Naive B cell (primary cell): ENCODE measurements around the gene CLNK. TPM values are rescaled to one million over a fixed set of nuclear protein-coding genes. Genes with fewer than 3 reads are reported as not detected.

Experiments
- ATAC-seq, 2 donors: fragments of 150-1000 bp; cut with Tn5 transposase; 2 replicates each; pipeline ENCODE4 v1.10.0; 2021; ENCODE audit warnings: low read depth in 2 of 2, mild to moderate bottlenecking in 2 of 2, moderate library complexity in 2 of 2
- DNase-seq: peaks from one replicate; pipeline ENCODE4 v3.0.0; 2022
- H3K27ac Mint-ChIP-seq, 6 donors: one replicate each; pipeline ENCODE4 v1.8.0; 2020 to 2022; ENCODE audit warnings: mild to moderate bottlenecking in 6 of 6, mixed read lengths in 6 of 6, moderate library complexity in 5 of 6, inconsistent platforms in 2 of 6
- H3K27me3 Mint-ChIP-seq, 3 donors: one replicate each; pipeline ENCODE4 v1.8.0; 2021 to 2022; ENCODE audit warnings: mixed read lengths in 3 of 3, mild to moderate bottlenecking in 1 of 3
- H3K36me3 Mint-ChIP-seq, 2 donors: one replicate each; pipeline ENCODE4 v1.8.0; 2020 to 2022; ENCODE audit warnings: mixed read lengths in 2 of 2, inconsistent platforms in 1 of 2, mild to moderate bottlenecking in 1 of 2
- H3K4me1 Mint-ChIP-seq, 3 donors: one replicate each; pipeline ENCODE4 v1.8.0; 2020 to 2022; ENCODE audit warnings: mixed read lengths in 3 of 3, inconsistent platforms in 1 of 3, mild to moderate bottlenecking in 1 of 3, moderate library complexity in 1 of 3
- H3K4me3 Mint-ChIP-seq, 8 donors: one replicate each; pipeline ENCODE4 v1.8.0; 2020 to 2022; ENCODE audit warnings: mild to moderate bottlenecking in 8 of 8, mixed read lengths in 8 of 8, moderate library complexity in 8 of 8, inconsistent platforms in 2 of 8
- H3K9me3 Mint-ChIP-seq, 7 donors: one replicate each; pipeline ENCODE4 v1.8.0; 2020 to 2022; ENCODE audit warnings: mixed read lengths in 7 of 7, mild to moderate bottlenecking in 5 of 7, inconsistent platforms in 2 of 7, moderate library complexity in 1 of 7
- polyA plus RNA-seq, 6 donors: library from polyadenylated mRNA; unstranded; fragments of 300-500 nt; fragmentation: Illumina TruSeq; gene quantifications; one replicate each; pipeline ENCODE4 v1.2.3, GENCODE V29; 2021; ENCODE audit warnings: low read depth in 6 of 6

Gene CLNK
- polyA plus RNA-seq, 6 donors from 2014 or later: 0.69 to 1.3 (median 1.2) TPM; not detected in 1

DNA sequence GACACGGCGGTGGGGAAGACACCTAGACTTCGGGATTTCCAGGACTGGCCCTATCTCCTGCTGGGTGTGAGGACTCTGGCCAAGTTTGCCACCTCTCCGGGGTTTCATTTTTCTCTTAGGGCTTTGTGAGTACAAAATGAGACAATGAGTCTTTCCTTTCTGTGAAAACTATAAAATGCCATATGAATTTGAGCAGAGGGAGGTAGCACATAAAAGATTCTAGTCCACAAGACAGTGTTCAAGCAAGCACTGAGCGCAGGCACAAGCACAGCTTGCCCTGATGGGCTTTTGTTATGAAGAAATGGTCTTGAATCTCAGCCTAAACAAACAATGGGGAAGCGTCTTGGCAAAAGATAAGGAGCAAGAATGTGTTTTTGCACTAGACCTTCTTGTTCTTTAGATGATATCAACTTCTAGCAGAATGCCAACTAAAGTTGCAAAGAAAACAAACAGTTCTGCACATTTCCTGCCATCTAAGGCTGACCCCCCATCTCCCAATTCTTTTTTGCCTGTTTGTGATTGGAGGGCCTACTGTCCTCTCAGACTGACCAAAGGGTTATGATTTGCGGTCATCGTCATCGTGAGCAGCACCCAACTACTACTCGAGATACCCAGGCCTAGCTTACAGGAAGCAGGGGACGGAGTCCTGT is 154.3 kb downstream of the CLNK start:
- no peak overlapping the region for H3K27ac Mint-ChIP-seq
- H3K36me3 Mint-ChIP-seq: peaks cover 0 to 8% of the 10 kb centered on the region in 2 donors
- H3K27me3 Mint-ChIP-seq: peaks cover 4 to 12% (median 8%) of the 10 kb centered on the region in 3 donors
- H3K4me1 Mint-ChIP-seq: peaks cover 0 to 5% (median 4%) of the 10 kb centered on the region in 3 donors
- no peak for ATAC-seq
- DNase-seq: no peak
- H3K4me3 Mint-ChIP-seq: no peak overlapping the region
- no peaks in the 10 kb centered on the region for H3K9me3 Mint-ChIP-seq

DNA sequence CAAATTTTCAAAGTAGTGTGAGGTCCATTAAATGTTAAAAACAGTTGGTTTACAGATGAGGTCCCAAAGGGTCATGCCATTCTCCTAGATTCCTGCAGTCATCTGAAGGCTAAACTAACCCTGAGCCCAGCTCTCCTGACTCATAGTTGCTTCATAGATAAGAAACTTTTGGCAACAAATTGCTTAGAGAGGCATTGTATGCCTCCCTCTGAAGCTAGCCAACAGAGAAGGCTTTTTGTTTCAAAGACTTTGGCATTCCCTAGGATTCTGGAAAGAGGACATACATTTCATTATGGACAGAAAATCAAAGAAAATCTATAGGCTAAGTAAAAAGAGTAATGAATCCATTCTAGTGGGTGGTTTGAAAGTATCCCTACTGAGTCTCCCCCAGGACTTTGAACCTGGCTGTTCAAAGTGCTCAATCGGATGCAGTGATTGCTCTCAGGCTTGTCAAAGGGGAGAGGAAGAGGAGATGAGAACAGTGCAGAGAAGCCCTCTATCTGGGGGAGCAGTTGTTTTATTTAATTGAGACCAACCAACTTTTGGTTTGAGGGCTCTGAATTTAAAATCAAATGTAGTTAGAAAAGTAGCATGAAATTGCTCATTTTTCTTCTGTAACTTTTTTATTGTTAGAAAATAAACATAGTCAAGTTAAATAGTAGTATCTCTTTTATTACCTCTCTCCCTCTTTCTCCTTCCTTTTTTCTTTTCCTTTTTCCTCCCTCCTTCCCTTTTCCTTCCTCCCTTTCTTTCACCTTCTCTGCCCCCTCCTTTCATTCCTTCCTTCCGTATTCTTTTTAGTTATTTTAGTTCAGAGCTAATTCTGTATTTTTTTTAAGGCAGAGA is 155.1 kb downstream of the CLNK start:
- Mint-ChIP-seq H3K27me3 (peaks cover 4 to 12% (median 8%) of the 10 kb centered on the region in 3 donors), H3K4me1 (no peaks in the 10 kb centered on the region), H3K9me3 (no peaks in the 10 kb centered on the region), H3K27ac (peak overlapping the region in 1 of 6 donors; percentile 72), H3K4me3 (no peak overlapping the region), H3K36me3 (peaks cover 0 to 8% of the 10 kb centered on the region in 2 donors)
- DNase-seq (no peak), ATAC-seq (no peak)

DNA sequence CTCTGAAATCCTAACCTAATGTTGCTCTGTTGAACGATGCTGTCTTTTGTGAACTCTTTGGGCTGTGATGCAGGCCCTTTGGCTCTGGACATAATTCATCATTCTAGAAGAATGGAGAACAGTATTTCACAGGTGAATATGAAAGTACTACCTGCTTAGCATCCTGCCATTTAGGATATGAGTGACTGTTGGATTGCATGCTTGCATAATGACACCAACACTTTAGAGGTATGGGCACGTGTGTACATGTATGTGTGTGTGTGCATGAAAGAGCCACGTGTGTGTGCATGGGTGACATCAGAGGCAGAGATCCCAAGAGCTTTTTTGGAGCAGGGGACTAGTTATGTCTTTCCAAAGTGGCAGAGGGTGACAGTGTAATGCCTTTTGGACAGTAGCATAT is 157.1 kb downstream of the CLNK start:
- Mint-ChIP-seq H3K9me3 (no peaks in the 10 kb centered on the region), H3K4me3 (no peak overlapping the region), H3K36me3 (peaks cover 0 to 6% of the 10 kb centered on the region in 2 donors), H3K27me3 (peaks cover 0 to 12% (median 4%) of the 10 kb centered on the region in 3 donors), H3K4me1 (no peaks in the 10 kb centered on the region), H3K27ac (no peak overlapping the region)
- ATAC-seq: no peak
- no peak for DNase-seq

DNA sequence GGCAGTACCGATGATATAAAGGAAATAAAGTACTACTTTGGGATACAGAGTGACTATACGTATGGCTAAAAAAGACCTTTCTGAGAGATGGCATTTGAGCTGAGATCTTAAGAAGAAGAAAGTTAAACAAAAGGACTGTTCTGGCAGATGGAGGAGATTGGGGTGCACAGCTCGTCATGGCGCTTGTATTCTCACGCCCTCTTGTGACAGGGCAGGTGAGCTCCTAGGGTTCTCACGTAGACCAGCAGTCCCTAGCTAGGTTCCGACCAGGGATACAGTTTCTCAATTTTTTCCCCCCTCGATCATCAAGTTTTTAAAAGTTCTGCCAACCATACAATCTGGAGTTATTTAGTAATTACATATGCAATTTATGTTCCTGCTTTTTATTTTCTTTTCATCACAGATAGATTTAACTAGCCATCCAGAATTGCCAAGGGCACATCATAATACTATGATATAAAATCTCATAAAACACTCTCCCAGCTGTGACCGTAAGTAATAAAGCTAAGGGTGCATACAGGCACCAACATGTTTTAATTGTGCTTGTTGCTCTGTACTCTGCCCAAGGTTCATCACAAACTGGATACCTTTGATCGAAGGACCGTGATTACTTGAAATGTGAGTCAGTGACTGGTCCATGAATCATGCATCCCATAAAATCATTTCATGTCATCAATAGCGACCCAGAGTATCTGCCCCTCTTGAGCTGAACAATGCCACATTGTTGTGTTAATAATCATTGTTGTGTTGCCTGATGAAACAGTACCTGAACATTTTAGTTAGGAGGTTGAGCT is 157.9 kb downstream of the CLNK start:
- Mint-ChIP-seq H3K4me1 (no peaks in the 10 kb centered on the region), H3K36me3 (no peaks in the 10 kb centered on the region), H3K4me3 (no peak overlapping the region), H3K27ac (no peak overlapping the region), H3K9me3 (no peaks in the 10 kb centered on the region), H3K27me3 (peaks cover 0 to 12% (median 0%) of the 10 kb centered on the region in 3 donors)
- no peak for ATAC-seq
- no peak for DNase-seq

DNA sequence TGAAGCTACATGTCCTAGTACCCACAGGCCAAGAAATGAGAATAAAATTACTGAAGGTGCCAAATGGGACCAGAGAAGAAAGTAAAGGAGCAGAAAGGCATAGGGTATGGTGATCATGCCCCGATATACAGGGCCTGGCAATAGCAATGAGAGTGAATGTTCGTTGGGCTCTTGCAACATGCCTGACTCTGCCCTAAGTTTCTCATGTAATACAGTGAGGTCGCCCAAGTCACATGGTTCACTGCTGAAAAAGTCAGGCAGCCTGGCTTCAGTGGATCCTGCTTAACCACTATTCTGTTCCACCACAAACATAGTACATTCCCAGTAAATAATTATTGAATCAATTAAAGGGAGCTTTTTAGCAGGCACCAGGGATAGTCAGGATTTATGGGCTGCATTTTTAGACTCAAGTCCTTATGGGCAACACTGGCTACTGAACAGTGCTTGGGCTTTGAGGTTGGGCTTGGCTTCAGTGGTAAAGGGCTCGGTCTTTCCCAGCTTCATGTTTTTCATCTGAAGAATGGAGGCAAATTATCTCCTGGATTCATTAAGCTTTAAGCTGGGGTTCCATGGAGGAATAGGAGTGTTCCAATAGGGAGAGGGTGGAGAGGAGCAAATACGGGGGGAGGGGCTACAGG is 160.3 kb downstream of the CLNK start:
- DNase-seq (no peak), ATAC-seq (no peak)
- Mint-ChIP-seq H3K36me3 (no peaks in the 10 kb centered on the region), H3K9me3 (no peaks in the 10 kb centered on the region), H3K27me3 (no peaks in the 10 kb centered on the region), H3K4me3 (no peak overlapping the region), H3K27ac (no peak overlapping the region), H3K4me1 (no peaks in the 10 kb centered on the region)

DNA sequence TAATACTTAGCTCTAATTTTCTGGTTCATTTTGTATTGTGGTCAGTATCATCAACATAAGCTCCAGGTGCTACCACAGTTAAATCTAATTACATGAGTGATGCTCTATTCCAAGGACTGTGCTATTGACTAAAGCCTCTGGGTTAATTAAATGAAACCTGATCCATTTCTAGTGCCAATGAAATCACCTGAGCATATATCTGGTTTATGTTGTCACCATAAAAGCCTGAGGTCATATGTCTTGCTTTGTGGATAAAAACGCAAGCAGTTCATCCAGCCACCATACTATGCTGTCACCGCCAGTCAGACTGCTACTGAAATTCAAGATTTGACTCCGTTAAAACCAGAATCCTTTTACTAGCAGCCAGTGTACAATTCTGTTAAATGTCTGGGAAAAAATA is 163.1 kb downstream of the CLNK start:
- Mint-ChIP-seq H3K9me3 (no peaks in the 10 kb centered on the region), H3K36me3 (no peaks in the 10 kb centered on the region), H3K27ac (no peak overlapping the region), H3K4me1 (no peaks in the 10 kb centered on the region), H3K4me3 (no peak overlapping the region), H3K27me3 (peaks cover 0 to 6% (median 0%) of the 10 kb centered on the region in 3 donors)
- DNase-seq (no peak), ATAC-seq (no peak)

DNA sequence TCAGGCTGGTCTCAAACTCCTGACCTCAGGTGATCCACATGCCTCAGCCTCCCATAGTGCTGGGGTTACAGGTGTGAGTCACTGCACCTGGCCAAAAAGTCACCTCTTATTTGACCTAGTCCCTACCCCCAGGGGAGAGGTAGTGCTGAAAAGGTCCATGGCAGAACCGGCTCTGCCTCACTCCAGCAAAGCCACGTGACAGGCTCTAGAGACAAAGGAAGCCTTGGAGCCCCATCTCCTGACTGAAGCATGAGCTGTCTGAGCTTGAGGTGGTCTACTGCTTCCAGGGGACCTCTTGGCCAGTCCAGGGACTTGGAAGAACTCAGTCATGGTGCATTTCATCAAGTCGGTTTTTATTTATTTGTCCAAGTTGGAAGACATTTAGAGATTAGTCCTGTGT is 174.8 kb downstream of the CLNK start:
- no peaks in the 10 kb centered on the region for H3K27me3 Mint-ChIP-seq

DNA sequence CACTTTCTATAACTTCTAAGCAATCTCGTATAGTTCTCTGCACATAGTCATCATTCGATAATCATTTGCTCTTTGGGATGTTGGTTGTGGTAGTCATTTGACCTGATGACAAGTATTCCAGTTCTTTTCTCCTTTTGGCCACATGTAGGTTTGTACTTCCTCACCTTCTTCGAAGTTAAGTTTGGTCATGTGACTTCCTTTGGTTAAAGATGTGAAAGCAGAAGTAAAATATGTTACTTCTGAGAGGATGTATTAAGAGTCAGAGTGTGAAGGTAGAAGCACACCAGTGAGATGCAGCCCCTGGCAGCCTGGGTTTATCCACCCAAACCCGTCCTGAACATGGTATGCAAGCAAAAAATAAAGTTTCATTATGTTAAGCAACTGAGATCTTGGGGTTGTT is 178.5 kb downstream of the CLNK start:
- ATAC-seq: peak; percentile 60 to 68
- DNase-seq: no peak
- peaks cover 0 to 6% (median 0%) of the 10 kb centered on the region in 3 donors for H3K27me3 Mint-ChIP-seq
- H3K36me3 Mint-ChIP-seq: peaks cover 0 to 5% of the 10 kb centered on the region in 2 donors
- no peak overlapping the region for H3K4me3 Mint-ChIP-seq
- peak overlapping the region in 1 of 6 donors; percentile 36 for H3K27ac Mint-ChIP-seq
- peaks cover 4 to 5% (median 4%) of the 10 kb centered on the region in 3 donors for H3K4me1 Mint-ChIP-seq
- peaks cover 0 to 23% (median 13%) of the 10 kb centered on the region in 7 donors for H3K9me3 Mint-ChIP-seq

More for the DNA sequence above, 174.8 kb downstream of the CLNK start:
- Mint-ChIP-seq H3K36me3 (peaks cover 5 to 7% of the 10 kb centered on the region in 2 donors), H3K4me1 (peaks cover 4 to 5% (median 4%) of the 10 kb centered on the region in 3 donors), H3K27ac (no peak overlapping the region), H3K9me3 (peaks cover 0 to 18% (median 13%) of the 10 kb centered on the region in 7 donors), H3K4me3 (no peak overlapping the region)
- ATAC-seq (no peak), DNase-seq (no peak)

DNA sequence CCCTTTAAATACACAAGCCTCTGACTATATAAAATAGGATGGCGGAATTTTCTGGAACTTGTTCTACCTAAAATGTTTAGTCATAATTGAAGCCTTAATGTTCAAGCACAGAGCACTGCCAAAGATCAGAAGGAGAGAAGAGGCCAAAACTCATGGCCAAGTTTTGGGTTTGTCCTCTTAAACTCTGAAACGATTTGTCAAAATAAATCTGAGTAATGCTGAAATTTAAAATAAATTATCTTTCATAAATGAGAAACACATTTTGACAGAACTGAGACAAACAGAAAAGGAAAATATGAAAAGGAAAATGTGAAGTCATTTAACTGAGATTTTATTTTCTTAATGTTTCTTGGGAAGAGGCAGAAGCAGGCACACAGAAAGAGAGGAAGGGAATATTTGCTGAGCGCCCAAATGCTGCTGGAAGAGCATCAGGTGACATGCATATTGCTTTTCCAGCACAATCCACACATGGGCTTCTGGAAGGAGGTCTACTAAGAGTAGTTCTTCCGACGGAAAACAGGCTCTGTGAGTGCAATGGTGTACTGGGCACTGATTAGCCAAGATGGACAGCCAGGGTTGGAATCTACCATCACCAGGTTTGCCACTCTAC is 179.9 kb downstream of the CLNK start:
- H3K27me3 Mint-ChIP-seq: peaks cover 0 to 8% (median 0%) of the 10 kb centered on the region in 3 donors

DNA sequence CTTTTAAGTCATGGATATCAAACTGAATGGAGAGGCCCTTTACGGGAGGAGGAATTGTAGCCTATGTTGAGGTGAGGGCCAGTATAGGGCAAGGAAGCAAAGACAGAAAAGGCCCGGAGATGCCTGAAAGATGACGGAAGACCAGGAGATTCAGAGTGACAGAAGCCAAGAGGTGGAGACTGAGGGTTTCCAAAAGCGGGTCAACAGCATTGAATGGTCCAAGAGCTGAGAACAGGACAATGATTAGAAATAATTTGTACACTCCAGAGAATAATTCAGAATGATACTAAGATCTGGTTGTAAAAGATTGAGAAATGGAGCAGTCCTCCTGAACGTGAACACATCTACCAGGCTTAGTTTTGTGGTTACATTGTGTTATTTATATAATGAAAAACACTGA is 181.9 kb downstream of the CLNK start:
- no peak overlapping the region for H3K4me3 Mint-ChIP-seq
- no peak for DNase-seq
- no peak overlapping the region for H3K27ac Mint-ChIP-seq
- peaks cover 0 to 16% (median 0%) of the 10 kb centered on the region in 3 donors for H3K27me3 Mint-ChIP-seq
- H3K9me3 Mint-ChIP-seq: peaks cover 0 to 21% (median 12%) of the 10 kb centered on the region in 7 donors
- no peak for ATAC-seq
- H3K36me3 Mint-ChIP-seq: peaks cover 0 to 7% of the 10 kb centered on the region in 2 donors
- peaks cover 4 to 5% (median 4%) of the 10 kb centered on the region in 3 donors for H3K4me1 Mint-ChIP-seq

More for the DNA sequence above, 179.9 kb downstream of the CLNK start:
- ATAC-seq: no peak
- Mint-ChIP-seq H3K36me3 (peaks cover 0 to 7% of the 10 kb centered on the region in 2 donors), H3K27ac (peak overlapping the region in 1 of 6 donors; percentile 33), H3K9me3 (peaks cover 0 to 23% (median 13%) of the 10 kb centered on the region in 7 donors), H3K4me3 (peak overlapping the region in 1 of 8 donors; percentile 10), H3K4me1 (peaks cover 4 to 5% (median 4%) of the 10 kb centered on the region in 3 donors)
- DNase-seq: no peak

DNA sequence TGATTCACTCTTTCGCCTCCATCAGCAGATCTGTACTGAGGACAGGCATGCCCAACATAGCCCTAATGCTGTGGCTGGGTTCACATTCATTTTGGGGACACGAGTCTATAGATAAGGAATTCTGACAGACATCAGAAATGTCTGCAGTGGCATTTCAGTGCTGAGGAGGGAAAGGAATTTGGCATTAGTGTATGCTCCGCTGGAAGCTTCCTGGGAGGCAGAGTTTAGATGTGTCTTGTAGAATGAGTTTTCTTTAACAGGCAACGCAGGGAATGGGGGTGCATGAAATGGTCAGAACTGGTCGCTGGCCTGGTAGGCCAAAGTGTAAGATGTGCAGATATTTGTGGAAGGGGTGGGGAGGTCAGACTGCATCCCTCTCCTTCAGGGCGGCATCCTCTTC is 183.8 kb downstream of the CLNK start:
- peaks cover 0 to 4% of the 10 kb centered on the region in 2 donors for H3K36me3 Mint-ChIP-seq
- H3K27ac Mint-ChIP-seq: peak overlapping the region in 1 of 6 donors; percentile 9
- H3K4me1 Mint-ChIP-seq: peaks cover 0 to under 1% (median 0%) of the 10 kb centered on the region in 3 donors
- peaks cover 0 to 16% (median 0%) of the 10 kb centered on the region in 3 donors for H3K27me3 Mint-ChIP-seq
- DNase-seq: no peak
- H3K9me3 Mint-ChIP-seq: peaks cover 0 to 9% (median 4%) of the 10 kb centered on the region in 7 donors
- no peak overlapping the region for H3K4me3 Mint-ChIP-seq
- no peak for ATAC-seq

DNA sequence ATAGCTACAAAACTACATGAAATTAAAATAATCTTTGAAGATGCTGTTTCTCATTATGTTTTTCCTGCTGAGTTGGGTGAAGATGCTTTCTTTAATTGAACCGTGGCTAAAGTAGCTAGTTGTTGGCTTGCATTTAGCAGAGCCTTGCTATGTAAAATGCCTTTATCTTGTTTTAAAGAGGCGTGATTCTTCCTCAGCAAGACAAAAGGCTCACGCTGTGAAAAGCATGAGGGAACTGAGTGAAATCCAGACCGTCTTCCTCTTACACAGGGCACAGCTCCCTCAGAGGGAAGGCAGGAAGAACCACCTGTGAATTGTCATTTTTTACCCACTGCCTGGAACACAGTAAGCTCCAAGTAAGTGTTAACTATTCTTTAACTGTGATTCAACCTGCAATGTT is 188.4 kb downstream of the CLNK start:
- Mint-ChIP-seq H3K36me3 (peaks cover 0 to 3% of the 10 kb centered on the region in 2 donors), H3K9me3 (no peaks in the 10 kb centered on the region), H3K4me1 (no peaks in the 10 kb centered on the region), H3K27me3 (peaks cover 0 to 11% (median 6%) of the 10 kb centered on the region in 3 donors), H3K27ac (no peak overlapping the region), H3K4me3 (no peak overlapping the region)
- no peak for ATAC-seq
- DNase-seq: no peak
